Activated CD4-positive, alpha-beta T cell treated with anti-CD3 and anti-CD28 coated beads, Interleukin-2, Interleukin-4, amounts not matched to agents 100 ng/mL and 50 ng/mL, durations not matched to agents 16 hours and 8 hours (primary cell): ENCODE measurements around the gene SLC24A5.

Source experiments
- DNase-seq: peaks from one replicate; pipeline ENCODE4 v3.0.0-alpha.2; 2020; ENCODE audit warnings: low spot score

SLC24A5 gene

DNA sequence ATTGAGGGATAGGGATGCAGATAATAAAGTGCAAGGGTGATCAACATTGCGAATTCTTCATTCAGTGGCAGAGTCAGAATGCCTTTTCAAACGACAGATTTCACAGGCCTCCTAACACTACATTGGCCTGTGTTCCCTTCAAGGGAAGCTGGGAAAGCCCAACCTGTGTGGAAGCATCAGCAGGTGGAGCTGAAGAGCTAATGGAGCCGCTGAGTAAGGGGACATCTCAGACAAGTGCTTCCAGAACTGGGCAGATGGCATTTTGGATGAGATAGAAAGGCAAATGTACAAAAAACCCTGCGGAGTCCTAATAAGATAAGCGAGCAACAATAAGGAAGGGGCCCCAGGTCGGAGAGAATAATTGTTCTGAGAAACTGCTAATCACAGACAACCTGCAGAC, 8.5 kb upstream of the SLC24A5 start:
- no peak for DNase-seq

DNA sequence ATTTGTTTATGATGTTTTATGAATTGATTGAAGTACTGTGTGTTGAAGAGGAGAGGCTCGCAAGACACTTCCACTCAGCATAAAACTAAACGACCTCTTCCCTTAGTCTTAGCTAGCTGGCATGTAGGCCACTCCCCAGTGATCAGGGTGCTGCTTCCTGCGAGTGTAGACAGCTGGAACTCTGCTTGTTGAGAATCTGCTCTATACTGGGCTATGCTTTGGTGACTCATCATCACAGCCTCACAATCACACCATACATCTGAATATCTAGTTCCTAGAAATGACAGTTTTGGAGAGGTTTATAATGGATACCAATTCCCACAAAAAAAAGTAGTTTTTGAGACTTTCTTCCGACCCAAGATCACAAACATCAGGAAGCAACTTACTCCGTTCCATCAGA, 1.5 kb upstream of the SLC24A5 start:
- no peak for DNase-seq

DNA sequence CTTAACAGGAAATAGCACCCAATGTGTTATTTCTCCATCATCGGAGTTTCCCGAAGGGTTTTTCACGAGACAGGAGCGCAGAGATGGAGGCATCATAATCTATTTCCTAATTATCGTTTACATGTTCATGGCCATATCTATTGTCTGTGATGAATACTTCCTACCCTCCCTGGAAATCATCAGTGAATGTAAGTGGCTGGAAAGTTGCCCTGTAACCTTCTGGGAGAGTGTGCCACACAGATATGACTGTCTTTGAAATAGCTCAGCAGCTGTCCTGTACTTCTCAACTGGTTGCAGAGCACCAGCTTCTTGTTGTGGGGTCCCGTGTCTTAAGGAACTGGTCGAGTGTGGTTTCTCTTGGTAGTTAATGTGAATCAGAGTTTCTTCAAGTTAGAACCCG, 1.1 kb downstream of the SLC24A5 start:
- DNase-seq = no peak

DNA sequence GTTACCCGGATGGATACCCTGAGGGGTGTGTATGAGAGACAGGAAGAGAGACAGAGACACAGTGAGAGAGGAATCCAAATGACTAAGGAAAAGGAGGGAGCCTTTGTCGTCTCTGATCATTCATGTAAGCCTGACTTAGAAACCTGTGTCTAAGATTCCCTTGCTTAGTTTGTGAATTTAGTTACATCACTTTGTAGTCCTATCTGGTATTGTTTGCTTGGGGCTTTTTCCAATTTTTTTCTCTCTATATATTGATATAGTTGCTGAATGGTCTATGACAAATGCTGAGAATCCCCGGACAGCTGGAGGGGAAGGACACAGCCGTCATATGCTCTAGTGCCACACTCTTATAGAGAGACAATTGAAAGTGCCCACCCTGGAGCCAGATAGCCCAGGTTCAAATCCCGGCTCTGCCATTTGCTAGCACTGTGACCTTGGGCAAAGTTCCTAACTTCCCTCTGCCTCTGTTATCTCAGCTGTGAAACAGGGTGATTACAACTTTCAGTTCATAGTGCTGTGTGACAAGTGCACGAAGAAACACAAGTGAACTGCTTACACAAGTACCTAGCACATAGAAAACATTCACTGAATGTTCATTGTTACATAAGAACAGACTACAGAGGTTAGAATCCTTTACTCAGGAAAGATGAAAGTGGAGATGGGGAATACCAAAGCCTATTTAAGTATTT, 6.0 kb downstream of the SLC24A5 start:
- DNase-seq = no peak

DNA sequence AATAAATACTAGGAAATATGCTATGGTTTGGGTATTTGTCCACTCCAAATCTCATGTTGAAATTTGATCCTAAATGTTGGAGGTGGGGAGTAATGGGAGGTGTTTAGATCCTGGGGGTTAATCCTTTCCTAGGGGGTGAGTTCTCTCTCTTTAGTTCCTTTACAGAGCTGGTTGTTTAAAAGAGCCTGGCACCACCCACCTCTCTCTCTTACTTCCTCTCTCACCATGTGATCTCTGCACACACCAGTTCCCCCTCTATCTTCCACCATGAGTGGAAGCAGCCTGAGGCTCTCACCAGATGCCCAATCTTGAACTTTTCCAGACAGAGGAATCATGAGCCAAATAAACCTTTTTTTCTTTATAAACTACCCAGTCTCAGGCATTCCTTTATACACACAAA, 10.5 kb downstream of the SLC24A5 start:
- DNase-seq = no peak

DNA sequence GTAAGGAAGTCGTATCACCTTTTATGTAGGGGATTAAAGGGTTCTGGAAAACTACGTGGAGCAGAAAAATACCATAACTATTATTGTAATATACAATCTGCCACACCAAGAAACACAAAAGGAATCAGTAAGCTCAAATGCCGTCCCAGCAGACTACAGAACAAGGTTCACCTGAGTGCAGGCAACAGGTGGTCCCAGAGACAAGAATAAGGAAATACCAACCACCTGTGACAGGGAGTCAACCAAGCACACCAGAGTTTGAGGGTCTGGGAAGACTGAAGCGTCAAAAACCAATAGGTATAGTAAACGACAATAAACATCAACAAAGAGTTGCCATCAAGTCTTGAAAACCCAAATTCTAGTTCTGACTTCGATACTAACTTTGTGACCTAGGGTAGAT, 12.1 kb downstream of the SLC24A5 start:
- DNase-seq = no peak

DNA sequence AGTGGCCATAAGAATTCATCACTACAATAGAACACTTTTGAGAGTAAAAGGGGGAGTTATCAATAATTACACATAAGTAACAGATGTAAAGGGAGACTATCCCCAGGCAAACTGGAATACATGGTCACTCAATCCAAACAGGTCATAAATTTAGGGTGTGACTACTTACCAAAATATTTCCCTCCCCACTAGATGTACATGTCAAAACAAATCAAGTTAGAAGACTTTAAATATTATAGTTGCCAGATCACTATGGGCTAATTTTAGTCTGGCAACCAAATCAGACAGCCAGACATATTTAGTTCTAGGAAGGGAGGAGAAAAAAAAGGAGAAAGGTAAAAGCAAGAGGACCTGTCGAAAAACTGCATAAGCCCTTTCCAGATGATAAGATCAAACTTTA, 23.1 kb downstream of the SLC24A5 start:
- no peak for DNase-seq

DNA sequence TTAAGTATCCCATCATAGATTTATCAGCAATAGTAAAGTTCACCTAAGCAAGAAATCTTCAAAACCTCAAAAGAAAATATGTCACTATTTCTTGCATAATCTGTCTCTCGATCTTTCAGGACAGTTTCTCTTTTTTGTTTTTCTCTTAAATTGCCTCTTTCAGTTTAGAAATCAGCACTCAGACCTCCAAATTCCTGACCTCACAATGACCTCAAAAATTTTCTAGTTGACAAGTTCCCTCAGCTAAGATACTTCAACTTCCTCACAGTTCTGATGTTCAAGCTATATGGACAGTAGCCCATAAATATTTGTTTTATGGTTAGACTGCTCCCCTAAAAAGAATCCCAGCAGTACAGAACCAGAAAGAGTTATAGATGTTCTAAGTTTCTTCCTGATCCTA, 24.1 kb downstream of the SLC24A5 start:
- no peak for DNase-seq

DNA sequence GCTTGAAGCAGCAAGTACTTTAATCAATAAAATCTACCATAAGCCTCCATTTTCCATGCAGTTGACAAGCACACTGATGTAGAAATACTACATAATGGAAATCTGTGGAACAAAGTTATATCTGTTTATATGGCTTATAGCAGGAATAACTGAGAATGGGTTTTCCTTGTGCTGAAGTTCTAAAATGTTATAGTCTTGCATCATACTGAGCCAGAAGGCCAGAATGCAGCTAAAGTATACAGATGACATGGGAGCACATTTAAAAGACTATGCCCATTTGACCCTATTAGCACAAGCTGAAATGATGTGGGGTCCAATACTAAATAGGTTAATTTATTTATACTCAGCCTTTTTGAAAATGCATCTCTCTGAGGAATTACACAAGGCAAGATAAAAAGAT, 25.1 kb downstream of the SLC24A5 start:
- no peak for DNase-seq

DNA sequence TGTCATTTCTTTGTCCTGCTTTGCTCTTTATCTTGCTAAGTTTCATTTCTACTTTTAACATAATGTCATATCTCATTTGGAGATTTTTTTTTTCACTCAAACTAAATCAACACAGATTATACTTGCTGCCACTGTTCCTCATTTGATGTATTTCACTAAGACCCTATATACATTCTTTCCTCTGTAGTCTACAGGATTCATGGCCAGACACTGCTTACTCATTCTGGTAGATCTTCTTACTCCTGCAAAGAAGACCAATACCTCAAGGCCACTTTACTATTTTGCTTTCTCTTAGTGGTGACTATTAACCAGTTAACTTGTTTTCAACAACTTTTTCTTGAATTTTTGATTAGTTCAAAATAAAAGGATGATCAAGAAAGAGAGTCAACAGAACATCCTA, 26.6 kb downstream of the SLC24A5 start:
- DNase-seq = no peak

DNA sequence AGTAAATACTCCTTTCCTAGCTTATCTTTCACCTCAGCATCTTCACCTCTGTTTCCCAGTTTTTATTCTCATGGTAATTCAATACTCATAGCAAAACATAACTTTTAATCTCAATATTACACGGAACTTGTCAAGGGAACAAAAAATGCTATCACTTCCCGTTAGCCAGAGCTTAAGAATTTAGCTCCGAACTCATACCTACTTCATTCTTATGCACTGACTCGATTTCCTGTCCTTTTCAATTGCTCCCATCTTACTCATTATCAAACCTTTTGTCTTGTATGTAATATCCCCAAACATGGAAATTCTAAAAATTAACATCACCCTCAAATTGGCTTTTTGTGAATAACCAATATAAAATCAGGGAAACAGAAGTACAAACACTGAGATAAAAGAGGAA, 29.1 kb downstream of the SLC24A5 start:
- DNase-seq = no peak

DNA sequence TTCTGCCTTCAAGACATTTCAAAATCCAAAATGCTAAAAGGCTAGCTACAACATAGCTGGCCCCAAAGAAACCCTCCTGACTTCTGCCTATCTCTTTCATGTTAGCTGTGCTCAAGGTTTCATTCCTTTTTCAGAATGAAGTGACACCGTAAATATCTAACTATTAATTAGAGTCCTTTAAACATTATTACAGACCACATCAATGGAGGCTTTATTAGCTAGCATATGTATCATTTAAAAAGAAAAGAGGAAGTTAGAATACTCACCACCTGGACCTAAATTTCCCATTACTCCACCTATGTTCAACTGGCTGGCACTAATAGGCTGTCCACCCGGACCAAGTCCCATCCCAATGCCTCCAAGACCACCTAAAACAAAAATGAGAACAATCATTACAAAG, 32.7 kb downstream of the SLC24A5 start:
- no peak for DNase-seq

DNA sequence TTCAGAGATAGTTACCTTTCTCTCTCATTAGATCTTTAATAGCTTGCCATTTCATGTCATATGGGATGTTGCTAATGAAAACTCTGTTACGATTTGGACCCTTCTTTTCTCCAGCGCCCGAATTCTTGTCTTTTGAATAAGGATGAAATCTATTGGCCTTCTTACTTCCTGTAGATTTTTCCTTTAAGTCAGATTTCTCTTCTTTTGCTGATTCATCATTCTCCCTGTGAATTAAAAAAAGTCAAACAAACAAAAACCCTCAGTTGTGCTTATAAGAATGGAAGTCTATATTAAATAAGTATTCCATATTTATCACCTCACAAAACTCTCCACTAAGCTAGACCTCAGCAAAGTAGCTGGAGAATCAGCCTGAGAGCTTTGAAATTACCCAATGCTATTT, 47.8 kb downstream of the SLC24A5 start:
- no peak for DNase-seq

DNA sequence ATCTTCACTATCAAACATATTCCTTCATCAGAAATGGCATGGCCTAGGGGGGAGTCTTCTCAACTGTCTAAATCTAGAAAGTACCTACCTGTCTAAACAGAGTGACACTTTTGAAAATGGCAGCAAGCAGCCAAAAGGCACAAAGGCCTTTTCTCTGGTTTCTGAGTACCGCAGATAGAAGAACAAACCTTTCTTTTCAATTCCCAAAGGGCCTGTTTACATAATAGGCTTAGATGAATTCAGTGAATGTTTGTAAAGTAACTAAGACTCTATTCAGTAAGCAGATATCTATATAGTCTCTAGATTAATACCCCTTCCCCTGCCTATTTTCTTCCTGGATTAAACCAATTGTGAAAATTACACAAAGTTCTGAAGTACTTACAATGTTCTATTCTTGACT, 50.2 kb downstream of the SLC24A5 start:
- no peak for DNase-seq

DNA sequence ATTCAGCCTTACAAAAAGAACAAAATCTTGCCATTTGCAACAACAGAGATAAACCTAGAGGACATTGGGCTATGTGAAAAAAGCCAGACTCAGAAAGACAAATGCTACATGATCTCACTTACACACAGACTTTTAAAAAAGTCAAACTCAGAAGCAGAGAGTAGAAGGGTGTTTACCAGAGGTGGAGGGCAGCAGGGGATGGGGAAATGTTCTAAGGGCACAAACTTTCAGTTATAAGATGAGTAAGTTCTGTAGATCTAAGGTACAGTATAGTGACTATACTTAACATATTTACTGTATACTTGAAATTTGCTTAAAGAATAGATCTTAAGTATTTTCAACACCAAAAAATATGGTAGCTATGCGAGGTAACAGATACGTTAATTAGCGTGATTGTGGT, 54.3 kb downstream of the SLC24A5 start:
- peak; percentile 1 for DNase-seq

DNA sequence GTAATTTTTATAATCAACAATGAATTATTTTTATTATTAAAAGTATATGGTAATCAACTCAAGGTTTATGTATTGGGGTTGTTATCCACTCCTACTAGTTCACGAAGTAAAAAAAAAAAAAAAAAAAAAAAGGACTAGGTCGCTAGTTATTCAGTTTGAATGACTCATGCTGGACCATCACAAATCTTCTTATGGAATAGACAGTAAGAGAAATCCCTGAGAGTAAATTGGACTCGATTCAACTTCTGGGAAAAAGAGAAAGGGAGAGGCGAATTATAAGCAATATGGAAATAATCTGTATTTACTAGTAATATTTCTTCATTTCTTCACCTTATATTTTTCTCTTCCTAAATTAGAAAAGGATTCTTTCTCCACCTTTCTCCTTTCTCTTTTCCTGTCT, 55.3 kb downstream of the SLC24A5 start:
- DNase-seq = no peak

DNA sequence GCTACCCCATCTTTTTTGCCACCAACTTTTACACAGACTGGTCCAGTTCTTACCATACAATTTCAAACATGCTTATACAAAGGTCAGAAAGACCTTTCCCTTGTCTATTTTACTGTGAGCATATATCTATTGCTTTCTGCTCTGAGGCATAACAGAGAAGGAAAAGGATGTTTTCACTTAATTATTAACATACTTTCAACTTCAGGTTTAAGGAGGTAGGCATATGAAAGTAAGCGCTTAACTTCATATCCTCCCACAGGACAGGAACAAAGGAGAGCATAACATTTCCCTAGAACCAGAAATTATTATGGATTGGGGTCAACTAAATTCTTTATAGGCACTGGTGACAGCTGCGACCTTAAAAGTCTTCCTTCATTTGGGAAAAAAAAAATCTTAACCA, 56.2 kb downstream of the SLC24A5 start:
- DNase-seq = no peak

DNA sequence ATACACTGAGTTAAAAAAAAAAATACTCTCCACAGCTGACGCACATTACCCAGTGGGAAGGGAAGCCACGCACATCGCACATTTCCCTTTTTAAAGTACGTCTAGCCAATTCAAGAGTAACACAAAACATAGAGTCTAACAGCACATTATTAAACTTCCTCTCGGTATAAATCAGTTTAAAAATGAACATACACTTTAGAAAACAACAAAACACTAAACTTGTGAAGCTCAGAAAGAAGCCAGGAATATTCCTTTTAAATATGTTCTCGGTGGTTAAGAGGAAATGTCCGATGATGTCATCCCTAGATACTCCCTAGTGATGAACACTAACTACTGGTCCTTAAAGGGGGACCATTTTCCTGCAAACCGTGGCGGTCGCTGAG, 56.6 kb downstream of the SLC24A5 start:
- DNase-seq = peak; percentile 19

DNA sequence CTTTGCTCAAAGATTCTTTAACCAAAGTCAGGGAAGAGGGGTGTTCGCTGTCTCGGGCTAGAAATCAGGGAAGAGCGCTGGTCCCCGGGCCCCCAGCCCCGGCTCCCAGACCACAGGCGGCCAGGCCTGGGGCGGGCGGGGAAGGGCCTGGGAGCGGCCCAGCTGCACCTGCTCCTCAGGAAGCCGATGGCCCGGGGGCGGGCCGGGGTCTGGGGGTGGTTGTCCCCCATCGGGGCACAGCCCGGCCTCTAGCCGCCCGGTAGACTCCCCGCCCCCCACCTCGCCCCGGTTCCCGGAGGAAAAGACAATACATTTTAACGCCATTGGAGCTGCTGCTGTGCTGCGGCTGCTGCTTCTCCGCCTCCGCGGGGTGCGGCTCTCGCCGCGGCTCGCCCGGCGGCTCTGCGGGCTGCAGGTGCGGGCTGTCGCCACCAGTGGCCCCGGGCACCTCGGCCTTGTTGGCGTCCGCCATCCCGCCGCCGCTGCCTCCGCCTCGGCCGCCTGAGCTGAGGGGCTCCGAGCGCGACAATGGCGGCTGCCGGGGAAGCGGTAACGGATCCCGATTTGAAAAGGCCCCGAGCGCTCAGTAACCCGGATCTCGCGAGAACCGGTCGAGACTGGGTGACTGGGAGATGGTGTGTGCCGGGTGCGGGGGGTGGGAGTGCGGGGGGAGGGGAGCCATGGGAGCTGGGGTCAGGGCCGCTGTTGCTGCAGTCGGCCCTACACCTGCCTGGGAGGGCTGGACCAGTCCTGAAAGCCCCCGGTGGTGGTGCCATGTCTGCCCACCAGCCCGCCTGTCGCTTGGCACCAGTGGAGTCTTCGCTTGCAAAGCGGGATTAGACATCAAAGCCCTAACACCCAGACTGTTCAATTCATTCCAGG, 57.2 kb downstream of the SLC24A5 start, which contains the start of gene MYEF2:
TSS of gene MYEF2 (minus strand) at position 530 of the 882 bp plus-strand sequence. CDS start at position 472, 58 bp downstream.
- peak; percentile 74 for DNase-seq

DNA sequence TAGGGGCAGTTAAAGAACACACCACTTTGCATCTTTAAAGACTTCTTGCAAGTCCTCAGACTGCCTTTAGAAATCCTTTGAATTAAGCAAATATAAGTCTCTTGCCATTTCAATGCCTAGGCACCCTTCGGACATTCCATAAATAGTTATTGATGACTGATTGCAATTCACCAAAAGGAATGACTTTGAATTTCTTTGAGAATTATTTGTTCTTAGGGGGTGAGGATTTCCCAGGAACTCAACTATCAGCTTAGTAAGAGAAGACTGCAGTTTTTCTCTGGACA, 57.8 kb downstream of the SLC24A5 start:
- DNase-seq = no peak

DNA sequence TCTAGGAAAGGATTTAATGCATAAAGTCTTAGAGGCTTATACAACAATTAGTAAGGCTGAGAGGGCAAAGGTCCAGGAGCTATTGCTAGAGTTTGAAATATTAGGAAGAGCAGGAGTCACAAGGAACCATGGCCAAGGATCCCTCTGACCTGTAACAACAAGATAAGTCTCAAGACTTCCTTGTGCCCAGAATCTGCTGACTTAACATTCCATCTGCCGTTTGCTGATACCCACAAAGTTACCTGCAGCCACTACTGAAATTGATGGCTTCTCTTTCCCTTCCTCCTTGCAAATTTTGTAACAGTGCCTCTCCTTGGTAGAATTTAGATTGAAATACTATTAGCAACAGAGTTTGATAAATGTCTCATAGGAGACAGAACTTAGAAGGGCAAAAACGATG, 62.0 kb downstream of the SLC24A5 start:
- no peak for DNase-seq

DNA sequence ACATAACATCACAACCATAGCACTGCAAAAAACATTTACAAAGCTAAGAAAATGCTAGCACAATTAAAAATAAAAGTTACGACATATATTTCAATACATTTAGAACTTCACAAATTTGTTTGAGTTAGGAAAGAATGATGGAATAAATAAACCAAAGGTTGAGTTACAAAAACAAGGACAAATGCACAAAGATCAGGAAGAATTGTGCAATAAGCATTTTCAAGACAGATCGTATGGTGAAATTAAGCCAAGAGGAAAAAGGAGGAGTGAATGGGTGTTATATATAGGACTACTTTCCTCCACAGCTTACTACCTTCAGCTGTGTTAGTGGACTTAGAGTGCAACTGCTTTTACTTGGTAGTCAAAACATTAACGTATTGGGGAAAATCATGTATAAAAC, 64.7 kb downstream of the SLC24A5 start:
- DNase-seq = no peak

DNA sequence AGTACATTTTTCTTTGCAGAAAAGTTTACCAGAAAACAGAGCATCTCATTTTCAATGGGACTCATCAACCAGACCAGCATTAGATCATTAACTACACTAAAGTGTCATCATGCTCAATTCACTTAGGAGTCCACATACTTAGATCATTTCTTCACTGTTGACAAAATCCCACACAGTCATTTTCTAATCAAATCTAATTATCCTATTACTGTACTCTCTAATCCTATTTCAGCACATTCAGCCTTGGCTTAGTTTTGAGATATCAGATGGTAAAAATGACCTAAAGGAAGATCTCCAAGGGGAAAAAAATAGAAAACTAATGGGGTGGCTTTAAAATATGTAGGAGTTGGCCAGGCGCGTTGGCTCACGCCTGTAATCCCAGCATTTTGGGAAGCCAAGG, 65.5 kb downstream of the SLC24A5 start:
- no peak for DNase-seq
